T-helper 1 cell treated with Interleukin-12 subunit alpha and Interleukin-12 subunit beta and Interleukin-4 antibody, amounts not matched to agents 30 ng/mL and 1 ng/mL, for 36 hours (primary cell): Measurements from ENCODE around the gene HTRA2. TPM values are rescaled to one million over a fixed set of nuclear protein-coding genes. Genes with fewer than 3 reads are reported as not detected.

Experiments
- intact Hi-C: fragments of 100-400 bp; cut with micrococcal nuclease; formaldehyde crosslinking; loops from one replicate; pipeline ENCODE4 v1.15.1; 2024
- total RNA-seq: library from RNA; stranded (reverse); gene quantifications from 2 replicates; pipeline ENCODE4 v1.2.3, GENCODE V29; 2022

The HTRA2 gene
- total RNA-seq, 1 donor from 2014 or later = 60.0 TPM

DNA sequence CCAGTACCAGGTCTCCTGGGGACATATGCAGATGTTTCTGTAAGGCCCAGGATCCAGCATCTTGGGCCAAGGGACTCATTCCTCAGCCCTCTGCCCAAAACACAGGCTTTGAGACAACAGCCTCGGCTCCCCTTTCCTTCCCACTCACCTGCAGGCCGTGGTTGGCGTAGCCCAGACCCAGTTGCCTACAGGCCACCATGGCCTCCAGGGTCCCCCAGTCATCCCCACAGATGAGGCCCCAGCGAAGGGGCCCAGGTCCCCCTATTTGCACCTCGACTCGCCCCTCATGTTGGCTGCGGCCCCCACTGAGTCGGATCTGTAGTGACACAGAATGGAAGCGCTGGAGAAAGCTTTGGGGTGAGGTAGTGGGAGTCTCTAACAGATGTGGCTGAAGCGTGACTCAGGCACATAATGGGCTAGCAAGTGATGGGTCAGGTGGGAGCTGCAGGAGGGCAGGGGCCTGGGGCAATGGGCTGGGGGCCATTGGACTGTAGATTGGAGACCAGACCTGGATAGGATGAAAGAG is 5.8 kb downstream of the HTRA2 start:
- intact Hi-C loops = no loop called here

DNA sequence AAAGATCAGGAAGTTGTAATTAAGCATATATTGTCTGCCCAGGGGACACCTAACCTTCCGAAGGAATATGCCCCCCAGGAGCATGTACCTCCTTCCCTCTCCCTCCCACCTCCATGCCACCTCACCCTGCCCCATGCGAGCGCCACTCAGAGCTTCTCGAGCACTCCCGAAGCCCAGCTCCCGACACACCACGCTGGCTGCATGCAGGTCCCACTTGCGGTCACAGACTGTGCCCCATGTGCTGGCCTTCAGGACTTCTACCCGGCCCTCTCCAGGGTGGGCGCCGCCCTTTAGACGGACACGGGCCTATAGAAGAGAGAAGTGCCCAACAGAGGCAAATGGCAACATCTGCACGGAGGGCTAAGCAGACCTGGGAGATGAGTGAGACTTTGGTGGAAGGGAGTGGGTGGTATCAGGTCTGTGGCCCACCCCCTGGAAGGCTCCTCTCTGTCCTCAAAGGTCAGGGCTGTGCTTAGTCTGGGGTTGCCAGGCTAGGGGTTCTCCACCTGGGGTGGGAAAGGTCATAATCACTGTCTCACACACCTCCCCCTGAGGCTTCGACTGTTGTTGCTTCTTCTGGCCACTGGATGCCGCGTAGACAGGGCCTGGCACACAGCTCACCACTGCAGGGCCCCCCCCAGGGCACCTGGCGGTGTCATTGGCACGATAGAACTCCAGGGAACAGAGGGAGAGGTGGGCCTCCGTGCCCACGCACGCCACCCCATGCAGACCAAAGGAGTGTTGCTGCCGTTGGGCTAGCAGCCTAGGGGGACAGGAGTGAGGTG is 6.6 kb downstream of the HTRA2 start:
- intact Hi-C loops = no loop called here

DNA sequence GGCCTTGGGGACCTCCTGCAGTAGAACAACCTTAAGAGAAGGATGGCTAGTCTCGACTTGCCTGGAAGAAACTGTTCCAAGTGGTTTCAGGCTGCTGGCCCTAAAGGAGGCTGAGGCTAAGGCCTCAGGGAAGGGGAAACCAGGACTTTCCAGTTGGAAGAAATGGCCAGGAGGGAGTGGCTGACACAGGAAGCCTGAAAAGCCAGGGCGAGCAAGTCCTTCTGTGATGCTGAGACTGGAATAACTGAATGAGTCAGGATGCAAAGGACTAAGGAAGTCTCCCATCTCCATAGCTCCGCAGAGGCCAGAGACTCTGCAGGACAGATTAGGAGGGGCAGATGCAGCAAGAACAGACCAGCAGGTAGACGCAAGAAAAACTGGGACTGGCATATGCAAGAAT is 7.4 kb downstream of the HTRA2 start:
- intact Hi-C loops = no loop called here

DNA sequence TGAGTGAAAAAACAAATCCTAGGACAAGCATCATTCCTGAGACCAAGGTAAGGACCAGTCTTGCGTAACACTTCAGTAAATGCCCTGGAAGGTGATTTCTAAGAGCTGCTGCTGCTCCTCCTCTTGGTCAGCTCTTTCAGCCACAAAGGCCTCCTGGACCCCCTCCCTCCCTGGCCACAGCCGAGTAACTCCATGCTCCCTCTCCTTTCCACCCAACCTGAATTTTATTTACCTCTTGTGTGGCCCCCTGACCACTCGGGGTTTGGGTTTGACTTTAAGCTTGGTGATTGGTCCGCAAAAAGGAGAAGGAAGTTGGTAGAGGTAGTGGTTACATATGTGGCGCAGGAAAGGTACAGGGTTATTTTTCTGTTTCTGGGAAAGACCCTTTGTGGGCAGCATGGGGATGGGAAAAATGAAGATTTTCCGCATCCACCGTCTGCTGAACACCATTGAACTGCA is 9.2 kb downstream of the HTRA2 start:
- intact Hi-C loops = no loop called here

DNA sequence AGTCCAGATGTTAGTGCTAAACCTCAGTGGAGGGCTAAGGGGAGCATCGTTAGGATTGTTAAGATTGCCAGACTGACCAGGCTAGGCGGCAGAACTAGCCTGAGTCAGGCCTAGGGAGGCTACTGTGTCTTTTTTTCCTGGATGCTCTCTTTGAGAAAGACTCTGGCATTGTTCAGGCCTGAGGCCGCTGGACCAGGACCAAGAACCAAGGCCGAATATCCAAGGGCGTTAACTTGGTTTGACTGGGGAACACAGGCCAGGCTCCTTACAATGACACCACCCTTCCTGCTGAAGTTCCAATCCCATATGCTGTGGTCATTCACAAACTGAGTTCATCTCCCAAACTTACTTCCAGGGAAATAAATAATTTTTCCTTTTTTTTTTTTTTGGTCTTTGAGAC is 10.6 kb downstream of the HTRA2 start:
- intact Hi-C loops = no loop called here

DNA sequence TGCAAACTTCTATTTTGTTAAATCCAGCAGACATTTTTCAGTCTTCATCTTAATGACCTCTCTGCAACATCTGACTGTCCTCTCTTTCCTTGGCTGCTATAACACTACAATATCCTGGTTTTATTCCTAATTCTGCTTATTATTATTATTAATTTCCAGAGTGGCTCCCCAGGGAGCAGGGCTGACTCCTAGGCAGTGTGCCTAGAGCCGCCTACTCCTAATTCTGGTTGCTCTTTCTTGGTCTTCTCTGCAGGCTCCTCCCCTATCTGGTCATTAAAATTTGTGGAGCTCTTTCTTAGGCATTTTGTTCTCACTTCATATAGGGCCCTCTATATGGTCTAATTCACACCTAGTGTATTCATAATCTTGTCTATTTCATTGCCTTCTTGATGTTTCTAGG is 13.2 kb downstream of the HTRA2 start:
- intact Hi-C loops = no loop called here

DNA sequence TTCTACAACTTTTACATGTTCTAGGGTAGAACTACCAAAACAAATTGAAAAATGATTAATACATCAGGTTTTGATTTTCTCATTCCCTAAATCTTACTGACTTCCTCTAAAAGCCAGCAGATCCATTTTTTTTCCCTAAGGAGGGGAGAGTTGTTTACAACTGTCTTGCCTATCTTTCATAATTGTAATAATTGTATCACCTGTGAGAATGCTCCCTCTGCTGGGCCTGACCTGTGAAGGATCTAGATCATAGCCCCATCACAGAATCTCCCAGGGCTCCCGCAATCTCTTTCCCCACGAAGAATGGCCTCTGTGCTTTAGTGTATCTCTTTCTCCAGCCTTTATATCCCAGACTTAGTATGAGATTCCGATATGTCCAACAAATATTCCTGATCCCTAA is 14.9 kb downstream of the HTRA2 start:
- intact Hi-C loops = loop anchor here (1.0 kb wide), 2 partner anchors 43 to 61 kb away; partner anchors contain the start of gene TTC31

DNA sequence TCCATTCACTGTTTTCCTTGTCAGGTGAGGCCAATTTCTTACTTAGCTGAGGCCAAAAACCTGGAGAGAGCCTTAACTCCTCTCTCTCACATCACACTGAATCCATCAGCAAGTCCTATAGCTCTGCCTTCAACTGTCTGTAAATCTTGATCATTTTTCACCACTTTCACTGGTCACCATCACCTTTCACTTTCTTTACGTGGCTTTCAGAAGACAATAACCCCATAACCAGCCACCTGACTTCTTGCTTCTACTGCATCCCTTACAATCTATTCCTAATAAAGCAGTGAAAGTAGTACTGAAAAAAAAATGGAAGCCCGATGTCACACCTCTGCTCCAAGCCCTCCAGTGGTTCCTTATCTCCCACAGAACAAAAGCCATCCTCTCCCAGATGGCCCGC is 16.3 kb downstream of the HTRA2 start:
- intact Hi-C loops = no loop called here

DNA sequence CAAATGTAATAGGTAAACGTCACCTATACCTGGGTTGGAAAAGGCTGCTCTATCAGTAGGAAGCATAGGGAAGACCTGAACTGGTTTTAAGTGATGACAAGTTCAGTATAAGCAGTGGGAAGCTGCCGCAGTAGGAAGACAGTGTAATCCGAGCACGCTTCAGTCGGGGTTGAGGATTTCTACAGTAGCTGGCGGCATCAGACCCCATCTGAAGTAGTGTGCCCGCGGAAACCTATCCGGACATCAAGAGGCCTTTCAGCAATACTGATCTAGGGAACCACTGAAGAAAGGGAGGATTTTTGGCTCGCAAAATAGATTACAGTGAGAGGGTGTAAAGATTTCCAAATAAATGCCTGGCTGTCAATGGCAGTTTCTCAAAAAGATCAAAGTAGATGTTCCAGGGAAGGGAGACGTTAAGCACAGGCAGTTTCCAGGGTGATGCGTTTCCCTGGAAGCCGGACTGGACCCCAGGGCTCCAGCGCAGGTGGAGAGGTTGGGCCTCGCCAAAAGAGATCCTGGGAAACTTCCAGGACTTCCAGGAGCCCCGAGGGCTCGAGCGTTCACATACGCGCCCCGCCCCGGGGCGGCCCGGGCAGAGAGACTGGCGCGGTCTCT is 18.7 kb downstream of the HTRA2 start:
- intact Hi-C loops = no loop called here

DNA sequence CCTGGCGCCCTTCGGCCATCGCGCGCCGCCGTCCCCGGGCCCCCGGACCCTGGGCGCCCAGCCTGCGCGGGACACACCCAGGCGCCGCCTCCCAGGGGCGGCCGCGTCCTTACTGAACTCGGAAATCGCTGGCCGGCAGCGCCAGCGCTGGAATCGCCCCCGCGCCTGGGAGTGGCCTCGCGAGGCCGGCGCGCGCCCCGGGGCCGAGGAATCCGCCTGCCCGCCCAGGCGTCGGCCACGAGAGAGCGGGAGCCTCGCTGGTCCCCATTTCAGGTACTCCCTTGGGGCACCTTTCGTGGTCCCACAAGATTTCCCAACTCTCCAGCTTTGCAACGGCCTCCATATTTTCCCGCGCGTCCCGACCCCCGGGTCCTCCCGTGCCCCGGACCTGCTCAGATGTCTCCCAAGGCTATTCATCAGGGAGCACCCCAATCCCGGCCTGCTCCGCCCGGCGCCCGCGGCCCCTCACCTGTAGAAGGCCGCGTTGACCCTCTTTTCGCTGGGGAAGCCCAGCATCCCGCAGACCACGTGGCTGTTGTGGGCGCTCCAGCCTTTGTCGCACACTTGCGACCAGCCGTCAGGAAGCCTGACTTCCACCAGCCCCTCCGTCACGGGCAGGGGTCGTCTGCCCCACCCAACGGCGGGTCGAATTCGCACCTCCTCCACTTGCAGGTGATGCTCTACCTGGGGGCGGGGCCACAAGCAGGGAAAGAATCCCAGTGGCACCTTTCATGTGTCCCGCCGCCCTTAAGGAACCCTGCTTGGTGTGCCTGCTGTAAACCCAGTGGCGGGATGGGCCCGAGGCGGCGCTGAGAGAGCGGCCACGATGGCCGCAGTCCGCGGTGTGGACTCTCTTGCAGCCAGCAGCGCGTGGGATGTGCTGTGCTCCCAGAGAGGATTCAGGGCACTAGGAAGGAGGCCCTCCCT is 19.4 kb downstream of the HTRA2 start:
- intact Hi-C loops = no loop called here

DNA sequence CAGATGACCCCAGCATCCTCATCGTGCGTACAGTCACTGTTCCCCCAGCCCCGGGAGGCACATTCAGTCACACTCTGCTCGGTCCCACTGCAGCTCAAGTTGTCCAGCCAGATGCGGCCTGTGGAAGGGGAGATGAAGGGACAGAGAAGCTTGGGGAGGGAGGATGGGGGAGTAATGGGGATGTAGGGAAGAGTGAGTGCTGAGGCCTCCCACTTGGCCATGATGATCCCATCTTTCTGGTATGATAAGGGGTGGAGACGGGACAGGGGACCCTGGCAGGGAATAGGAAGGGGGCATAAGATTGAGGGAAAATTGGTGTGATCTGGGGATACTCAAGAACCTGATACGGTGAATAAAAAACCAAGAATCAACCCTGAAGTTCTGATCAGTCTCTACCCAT is 20.5 kb downstream of the HTRA2 start:
- intact Hi-C loops = loop anchor here (5.0 kb wide), 1 partner anchor 353 kb away; the partner anchor contains the start of gene MTHFD2

DNA sequence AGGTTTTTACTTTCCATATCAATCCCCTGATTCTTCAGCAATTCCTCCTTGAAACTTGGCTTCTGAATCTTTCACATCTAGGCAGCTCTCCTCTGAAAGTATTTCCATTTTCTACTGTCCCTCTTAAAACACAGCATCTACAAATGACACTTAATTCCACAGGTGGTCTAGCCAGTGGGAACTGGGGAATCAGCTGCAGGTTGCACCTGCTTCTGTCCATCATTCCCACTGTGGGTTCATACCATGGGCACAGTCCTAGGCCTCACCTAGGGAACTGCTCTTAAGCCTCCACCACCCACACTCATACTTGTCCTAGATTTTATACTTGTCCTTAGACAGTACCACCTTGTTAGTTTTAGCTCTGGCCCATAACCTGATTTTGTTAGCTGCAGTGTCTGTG is 21.8 kb downstream of the HTRA2 start:
- intact Hi-C loops = loop anchor here (5.0 kb wide), 1 partner anchor 354 kb away; the partner anchor contains the start of gene MTHFD2

DNA sequence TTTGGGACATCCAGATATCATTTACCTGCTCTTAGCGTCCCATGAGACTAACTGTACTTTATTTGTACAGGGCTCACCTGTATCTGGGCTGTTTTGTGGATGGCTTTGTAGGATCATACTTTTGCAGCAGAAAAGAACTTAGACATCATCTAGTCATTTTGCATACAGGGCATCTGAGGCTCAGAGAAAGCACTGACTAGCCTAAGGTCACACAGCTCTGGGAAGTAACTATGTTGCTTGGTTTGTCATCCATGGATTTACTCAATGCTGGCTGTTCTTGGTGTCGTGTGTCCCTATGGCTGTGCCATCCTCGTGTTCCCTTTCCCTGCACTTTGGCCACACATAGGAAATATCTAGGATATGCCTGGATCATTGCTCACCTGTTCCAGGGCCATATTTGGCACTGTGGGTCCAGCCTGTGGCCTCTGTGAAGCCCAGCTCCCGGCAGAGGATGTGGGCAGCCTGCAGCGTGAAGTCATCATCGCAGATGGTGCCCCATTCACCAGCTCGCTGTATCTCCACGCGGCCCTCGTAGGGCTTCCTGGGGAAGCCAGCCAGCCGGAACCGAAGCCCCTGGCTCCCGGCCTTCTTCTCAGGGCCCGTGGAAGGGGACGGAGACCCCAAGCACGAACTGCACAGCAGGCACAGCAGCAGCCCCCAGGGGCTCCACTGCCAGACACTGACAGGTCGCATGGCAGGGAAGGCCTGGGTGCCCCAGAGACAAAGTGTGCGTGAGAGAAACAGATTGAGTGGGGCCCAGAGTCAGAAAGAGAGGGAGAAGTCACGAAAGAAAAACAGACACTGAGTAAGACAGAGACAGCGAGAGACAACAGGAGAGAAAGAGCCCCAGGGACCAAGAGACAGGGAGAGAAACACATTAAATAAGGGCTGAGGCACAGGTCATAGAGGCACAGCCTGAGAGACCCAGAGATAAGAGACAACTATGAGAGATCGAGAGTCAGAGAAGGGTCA is 22.5 kb downstream of the HTRA2 start:
- intact Hi-C loops = loop anchor here (5.0 kb wide), 1 partner anchor 355 kb away; the partner anchor contains the start of gene MTHFD2

DNA sequence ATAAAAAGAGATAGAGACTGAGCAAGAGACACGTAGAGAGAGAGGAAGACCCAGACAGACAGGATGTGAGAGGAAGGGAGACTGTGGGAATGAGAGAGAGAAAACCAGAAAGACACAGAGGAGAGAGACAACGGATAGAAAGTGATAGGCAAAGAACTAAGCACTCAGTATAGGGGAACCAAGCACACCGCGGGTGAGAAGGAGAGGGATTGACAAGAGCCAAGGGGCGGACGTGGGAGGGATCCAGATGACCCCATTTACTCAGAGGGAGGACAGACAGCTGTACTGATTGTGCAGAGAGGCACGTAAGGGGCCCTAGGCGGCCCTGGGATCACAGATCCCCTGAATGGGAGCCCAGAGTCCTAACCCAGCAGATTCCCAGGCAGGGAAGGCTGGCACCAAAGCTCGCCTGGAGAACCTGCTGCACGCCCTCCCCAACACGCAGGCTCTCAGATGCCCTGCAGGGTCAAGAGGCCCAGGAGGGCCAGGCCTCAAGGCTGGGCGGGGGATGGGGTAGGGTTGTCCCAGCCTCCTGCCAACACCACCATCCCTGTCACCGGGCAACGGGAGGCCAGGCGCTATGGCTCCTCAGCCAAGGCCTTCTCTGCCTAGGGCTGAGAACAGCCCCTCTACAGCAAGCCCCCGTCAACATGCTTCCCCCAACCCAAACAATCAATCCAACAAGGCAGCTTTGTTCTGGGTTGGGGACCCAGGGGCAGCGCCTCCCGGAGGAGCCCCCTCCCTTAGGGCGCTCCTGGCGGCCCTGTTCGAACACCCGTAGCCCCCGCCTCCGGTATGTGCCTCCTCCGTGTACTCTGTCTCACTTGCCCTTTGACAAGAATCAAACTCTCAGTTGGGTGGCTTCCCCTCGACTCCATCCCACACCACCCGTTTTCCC is 23.4 kb downstream of the HTRA2 start:
- intact Hi-C loops = loop anchor here (5.0 kb wide), 1 partner anchor 356 kb away; the partner anchor contains the start of gene MTHFD2

DNA sequence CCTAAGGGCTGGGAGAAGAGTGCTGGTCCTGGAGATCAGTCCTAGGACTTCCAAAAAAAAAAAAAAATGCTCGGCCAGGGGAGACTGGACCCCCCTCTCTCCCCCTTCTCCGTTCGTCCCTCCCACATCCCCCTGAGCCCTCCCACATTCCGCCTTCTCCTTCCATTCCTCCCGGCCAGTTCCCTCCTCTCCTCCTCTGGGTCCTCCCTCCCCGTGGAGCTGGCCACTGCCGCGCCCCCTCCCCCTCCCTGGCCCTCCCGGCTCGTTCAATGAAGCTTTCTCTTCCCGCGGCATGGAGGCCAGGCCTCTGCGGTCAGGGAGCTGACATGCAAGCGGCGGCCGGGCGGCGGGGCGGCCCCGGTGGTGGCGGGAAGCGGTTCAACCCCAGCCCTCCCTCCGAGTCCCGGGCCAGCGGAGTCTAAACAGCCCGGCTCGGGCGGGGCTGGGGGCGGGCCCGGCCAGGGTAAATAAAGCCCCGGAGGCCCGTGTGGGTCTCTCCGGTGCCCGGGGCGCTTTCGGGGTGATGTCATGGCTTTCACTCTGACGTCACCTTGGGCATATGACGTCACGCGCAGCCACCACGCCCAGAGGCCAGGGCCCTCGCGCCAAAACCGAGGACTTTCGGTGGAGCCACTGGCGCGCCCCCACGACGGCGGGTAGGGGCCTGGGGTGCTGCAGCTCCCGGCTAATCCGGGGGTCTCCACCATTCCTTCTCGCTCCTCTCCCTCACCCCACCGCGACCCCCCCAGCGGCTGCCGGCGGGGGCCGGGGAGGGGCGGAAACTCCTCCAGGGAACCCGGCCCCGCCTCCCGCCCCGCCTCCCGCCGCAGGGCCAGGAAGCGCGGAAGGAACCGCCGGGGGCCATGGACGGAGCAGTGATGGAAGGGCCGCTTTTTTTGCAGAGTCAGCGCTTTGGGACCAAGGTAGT is 24.4 kb downstream of the HTRA2 start, which contains the start of the genes DOK1 and LOXL3:
Gene DOK1 (plus strand): TSS at position 829 of the 928 bp plus-strand sequence. CDS start 35 bp downstream, at position 864.
Gene LOXL3 (minus strand): TSS at position 51 of the 928 bp plus-strand sequence. CDS start 1,308 bp downstream, outside the sequence.
- intact Hi-C loops = loop anchor here (1.0 to 5.0 kb wide), 14 partner anchors 21 to 1321 kb away; partner anchors contain the start of genes AUP1, C2orf81, DGUOK and HTRA2

DNA sequence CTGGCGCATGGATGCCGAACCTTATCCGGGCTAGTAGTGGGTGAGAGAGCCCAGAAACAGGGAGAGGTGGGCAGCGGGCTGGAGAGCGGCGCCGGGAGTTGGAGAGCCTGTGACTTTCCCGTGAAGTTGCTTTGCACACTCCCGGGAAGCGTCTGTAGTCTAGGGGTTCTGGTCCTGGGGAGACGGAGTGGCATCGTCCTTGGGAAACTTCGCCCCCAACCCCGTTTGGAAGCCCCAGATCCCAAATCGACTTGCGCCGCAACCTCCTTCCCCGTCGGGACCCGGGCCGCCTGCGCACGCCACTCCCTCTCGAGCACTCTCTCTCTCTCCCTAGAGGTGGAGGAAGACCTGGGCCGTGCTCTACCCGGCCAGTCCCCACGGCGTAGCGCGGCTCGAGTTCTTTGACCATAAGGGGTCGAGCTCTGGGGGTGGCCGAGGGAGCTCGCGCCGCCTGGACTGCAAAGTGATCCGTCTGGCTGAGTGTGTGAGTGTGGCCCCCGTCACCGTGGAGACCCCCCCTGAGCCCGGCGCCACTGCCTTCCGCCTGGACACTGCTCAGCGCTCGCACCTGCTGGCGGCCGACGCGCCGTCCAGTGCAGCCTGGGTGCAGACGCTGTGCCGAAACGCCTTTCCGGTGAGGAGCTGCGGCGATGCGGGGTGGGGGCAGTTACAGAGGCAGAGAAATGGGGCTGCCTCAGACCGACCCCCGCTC is 25.2 kb downstream of the HTRA2 start:
- intact Hi-C loops = loop anchor here (1.0 to 5.0 kb wide), 14 partner anchors 20 to 1322 kb away; partner anchors contain the start of genes AUP1, C2orf81, DGUOK and HTRA2
